ENCODE measurements around the gene FCN3. TPM values are rescaled to one million over a fixed set of nuclear protein-coding genes. Genes with fewer than 3 reads are reported as not detected.

Gene FCN3
- total and polyA plus RNA-seq, 9 of the 15 experiments (the other 6 are each of a cell fraction or from before 2014, with no cell fraction given), result 0.49 TPM; not detected in 8

- H3K9me1 ChIP-seq (ENCODE audit: control insufficient read depth, insufficient read depth, low read length), result no peaks in the 10 kb centered on the region
- no peak for FAIRE-seq
- H3K9ac ChIP-seq (ENCODE audit: insufficient read depth in 1 of 2, low read depth in 2 of 2, low read length in 2 of 2), result no peak overlapping the region; a peak in 1 of 4 replicates
- in situ Hi-C loops (cut with MboI) (no loop called here), intact Hi-C loops (cut with micrococcal nuclease) (no loop called here)
- peaks cover 27% of the 10 kb centered on the region; the same call in 2 of the 3 replicates for H3K36me3 ChIP-seq (ENCODE audit: control insufficient read depth, insufficient read depth, low read length)
- no peak overlapping the region for H2AFZ ChIP-seq (ENCODE audit: low read depth, low read length)
- no peak for DNase-seq (ENCODE audit: extremely low read depth in 1 of 4, low spot score in 3 of 4)
- no peak for ATAC-seq
- H3K4me3 ChIP-seq, result no peak overlapping the region
- H3K9me3 ChIP-seq (replicated peaks; ENCODE audit: control insufficient read depth, insufficient read depth, low read depth, low read length), result no peaks in the 10 kb centered on the region
- BruUV-seq (replicated peaks), result no TSS peak
- 42% methylated on average over 5 of the region's 5 CpGs for WGBS (ENCODE audit: insufficient coverage, low coverage, missing lambda C conversion rate)
- no peak overlapping the region for H3K4me2 ChIP-seq (ENCODE audit: insufficient read depth, low read length)
- H3K27me3 ChIP-seq (ENCODE audit: control insufficient read depth in 2 of 2, insufficient read depth in 2 of 2, low read length in 2 of 2), result no peaks in the 10 kb centered on the region
- H4K20me1 ChIP-seq (replicated peaks; ENCODE audit: control insufficient read depth, insufficient read depth, low read length), result no peaks in the 10 kb centered on the region
- H3K4me1 ChIP-seq (replicated peaks in 1 of 2; ENCODE audit: control insufficient read depth in 2 of 2, insufficient read depth in 2 of 2, low read length in 2 of 2), result peaks cover 24 to 26% of the 10 kb centered on the region in 2 experiments
- no peak for TF ChIP-seq ELF1 (tag; IDR thresholded peaks at IDR 0.05)
- TF ChIP-seq RBM39 (optimal IDR thresholded peaks at IDR 0.05; ENCODE audit: low read depth, low read length), result peak; percentile 1
- no peak for TF ChIP-seq NCOA6 (IDR thresholded peaks at IDR 0.05)
- TF ChIP-seq DEAF1 (CRISPR knock-in tag; IDR thresholded peaks at IDR 0.05), result no peak
- no peak for TF ChIP-seq SFPQ (IDR thresholded peaks at IDR 0.05; ENCODE audit: low read depth, low read length)
- TF ChIP-seq CEBPB (tag; IDR thresholded peaks at IDR 0.05), result peak; percentile 89
- TF ChIP-seq SMARCA5 (IDR thresholded peaks at IDR 0.05), result 0 out of 2 replicates have a peak, but pooled peaks have one; percentile 26
- TF ChIP-seq CEBPG (CRISPR knock-in tag; IDR thresholded peaks at IDR 0.05), result peak; percentile 79
- TF ChIP-seq CEBPG (tag; conservative IDR thresholded peaks at IDR 0.05 in 1 of 2, IDR thresholded peaks at IDR 0.05 in 1 of 2), result 0 out of 4 replicates have a peak, but pooled peaks of 1 of the 2 experiments have one; percentile 34
- TF ChIP-seq E4F1 (CRISPR knock-in tag; IDR thresholded peaks at IDR 0.05; ENCODE audit: borderline replicate concordance), result no peak
- H3K27ac ChIP-seq (ENCODE audit: extremely low read depth, low read depth, low read length), result no peak overlapping the region
- POLR2A ChIA-PET, result interaction anchor here (0.6 to 4.2 kb wide), 9 partner anchors 10 to 598 kb away, joined by 3 to 23 read pairs (median 4); no protein-coding TSS in a partner anchor
- no peaks in the 10 kb centered on the region; the same call in 2 of the 3 replicates for H3K79me2 ChIP-seq (ENCODE audit: control insufficient read depth, insufficient read depth, low read length)
- CTCF ChIA-PET (ENCODE audit: low intra/inter-chr PET ratio), result no interaction called here
Observed at GRCh38 chr1:27339213-27339612, 35.4 kb downstream of the FCN3 start.
